Measurements from ENCODE around the gene ALPI. TPM values are rescaled to one million over a fixed set of nuclear protein-coding genes. Genes with fewer than 3 reads are reported as not detected.

The ALPI gene
- total and polyA plus RNA-seq, 2 donors (not counting 3 experiments of a cell fraction or from before 2014, with no cell fraction given): not detected

DNA sequence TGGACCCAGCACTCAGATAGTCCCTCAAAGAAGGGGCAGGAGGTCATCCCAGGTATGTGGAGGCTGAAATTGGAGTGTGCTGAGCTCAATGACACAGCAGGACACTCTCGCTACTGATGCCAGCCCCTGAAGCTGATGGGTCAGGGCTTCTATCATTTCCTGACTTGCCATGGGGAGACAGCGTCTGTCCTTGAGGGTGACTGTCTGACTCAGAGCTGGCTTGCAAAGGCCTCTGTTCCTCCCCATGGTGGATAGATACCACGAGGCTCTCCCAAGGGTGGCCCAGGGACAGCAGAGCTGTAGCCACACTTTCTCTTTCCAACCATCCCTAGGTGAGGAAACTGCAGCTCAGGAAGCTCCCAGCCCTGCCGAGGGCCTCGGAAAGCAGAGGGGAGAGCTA, 38.5 kb upstream of the ALPI start:
- H3K9me1 ChIP-seq (replicated peaks; ENCODE audit: control insufficient read depth, extremely low read depth, insufficient read depth, low read length): no peaks in the 10 kb centered on the region
- CTCF ChIA-PET: interaction anchor here (1.7 kb wide), 1 partner anchor 517 kb away, joined by 5 read pairs; no protein-coding TSS in a partner anchor
- no peak overlapping the region for H3K4me3 ChIP-seq (replicated peaks in 1 of 3; ENCODE audit: insufficient read depth in 1 of 3, low read depth in 1 of 3, low read length in 3 of 3)
- dilution Hi-C loops (cut with MboI; ENCODE audit: extremely low pct_ligation_motif_present, low sequenced_read_pairs) (no loop called here), intact Hi-C loops (cut with micrococcal nuclease) (no loop called here)
- no peaks in the 10 kb centered on the region for H3K4me1 ChIP-seq (ENCODE audit: control insufficient read depth, extremely low read depth, insufficient read depth, low read length)
- no peaks in the 10 kb centered on the region for H4K20me1 ChIP-seq (replicated peaks; ENCODE audit: control insufficient read depth, extremely low read depth, insufficient read depth, low read length)
- H3K9ac ChIP-seq (replicated peaks; ENCODE audit: extremely low read depth, insufficient read depth, low read length): no peak overlapping the region
- H3K4me2 ChIP-seq (ENCODE audit: insufficient read depth, low read length): no peak overlapping the region
- H2AFZ ChIP-seq (ENCODE audit: low read depth, low read length): no peak overlapping the region
- TF ChIP-seq JUN (IDR thresholded peaks at IDR 0.05; ENCODE audit: borderline replicate concordance, insufficient read depth, insufficient read length, low read depth) (no peak), GATA2 (IDR thresholded peaks at IDR 0.05; ENCODE audit: insufficient read depth, insufficient read length, low read depth, low read length) (no peak), EZH2 (IDR thresholded peaks at IDR 0.05; ENCODE audit: borderline replicate concordance, low read depth, low read length, severe bottlenecking) (no peak), FOS (IDR thresholded peaks at IDR 0.05; ENCODE audit: borderline replicate concordance, insufficient read depth, low read length) (no peak), MYC (IDR thresholded peaks at IDR 0.05; ENCODE audit: low read depth, low read length) (no peak), POLR2AphosphoS5 (IDR thresholded peaks at IDR 0.05; ENCODE audit: insufficient read depth, low read depth, low read length) (no peak), POLR2A (IDR thresholded peaks at IDR 0.05; ENCODE audit: low read depth, low read length) (no peak)
- TF ChIP-seq, protein P1, sequence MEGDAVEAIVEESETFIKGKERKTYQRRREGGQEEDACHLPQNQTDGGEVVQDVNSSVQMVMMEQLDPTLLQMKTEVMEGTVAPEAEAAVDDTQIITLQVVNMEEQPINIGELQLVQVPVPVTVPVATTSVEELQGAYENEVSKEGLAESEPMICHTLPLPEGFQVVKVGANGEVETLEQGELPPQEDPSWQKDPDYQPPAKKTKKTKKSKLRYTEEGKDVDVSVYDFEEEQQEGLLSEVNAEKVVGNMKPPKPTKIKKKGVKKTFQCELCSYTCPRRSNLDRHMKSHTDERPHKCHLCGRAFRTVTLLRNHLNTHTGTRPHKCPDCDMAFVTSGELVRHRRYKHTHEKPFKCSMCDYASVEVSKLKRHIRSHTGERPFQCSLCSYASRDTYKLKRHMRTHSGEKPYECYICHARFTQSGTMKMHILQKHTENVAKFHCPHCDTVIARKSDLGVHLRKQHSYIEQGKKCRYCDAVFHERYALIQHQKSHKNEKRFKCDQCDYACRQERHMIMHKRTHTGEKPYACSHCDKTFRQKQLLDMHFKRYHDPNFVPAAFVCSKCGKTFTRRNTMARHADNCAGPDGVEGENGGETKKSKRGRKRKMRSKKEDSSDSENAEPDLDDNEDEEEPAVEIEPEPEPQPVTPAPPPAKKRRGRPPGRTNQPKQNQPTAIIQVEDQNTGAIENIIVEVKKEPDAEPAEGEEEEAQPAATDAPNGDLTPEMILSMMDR (IDR thresholded peaks at IDR 0.05; ENCODE audit: extremely low read depth in 1 of 2, insufficient read depth in 1 of 2, low read depth in 1 of 2, low read length in 2 of 2): no peak
- TF ChIP-seq, protein P2, sequence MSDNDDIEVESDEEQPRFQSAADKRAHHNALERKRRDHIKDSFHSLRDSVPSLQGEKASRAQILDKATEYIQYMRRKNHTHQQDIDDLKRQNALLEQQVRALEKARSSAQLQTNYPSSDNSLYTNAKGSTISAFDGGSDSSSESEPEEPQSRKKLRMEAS (IDR thresholded peaks at IDR 0.05; ENCODE audit: insufficient read depth, insufficient read length): no peak
- FAIRE-seq (no peak), DNase-seq (ENCODE audit: low read depth, low spot score) (no peak)
- BruUV-seq (replicated peaks): no TSS peak
- H3K9me3 ChIP-seq (replicated peaks; ENCODE audit: control insufficient read depth, insufficient read depth, low read length): no peaks in the 10 kb centered on the region
- no peak overlapping the region for H3K27ac ChIP-seq (ENCODE audit: insufficient read depth, low read depth, low read length)
- POLR2A ChIA-PET: no interaction called here
- peaks cover 44 to 61% of the 10 kb centered on the region in 2 experiments for H3K27me3 ChIP-seq (ENCODE audit: control insufficient read depth in 2 of 2, insufficient read depth in 2 of 2, low read length in 2 of 2)
- no peaks in the 10 kb centered on the region for H3K79me2 ChIP-seq (ENCODE audit: control insufficient read depth, insufficient read depth, low read length)
- H3K36me3 ChIP-seq (ENCODE audit: control insufficient read depth in 2 of 2, extremely low read depth in 1 of 2, insufficient read depth in 2 of 2, low read length in 2 of 2): no peaks in the 10 kb centered on the region

Data from endothelial cell of umbilical vein (primary cell).